ENCODE results near the gene A4GALT.
"Not testable (repeated sequence)": the region's sequence is repeated elsewhere in the genome, so short reads cannot be mapped to it uniquely, and the experiment has no call there.

Gene A4GALT

GRCh38 chr22:42679691-42680090 lies 41.0 kb downstream of the A4GALT start:
- no peak overlapping the region for H3K4me3 ChIP-seq (ENCODE audit: low read depth, low read length)
- no peak for DNase-seq (ENCODE audit: low read depth)
- TF ChIP-seq CTCF (conservative IDR thresholded peaks at IDR 0.05; ENCODE audit: low read depth, low read length): no peak

- no peak overlapping the region for H3K4me3 ChIP-seq (ENCODE audit: low read depth, low read length)
- DNase-seq (ENCODE audit: low read depth): no peak
- no peak for TF ChIP-seq CTCF (conservative IDR thresholded peaks at IDR 0.05; ENCODE audit: low read depth, low read length)
These were observed 41.8 kb downstream of the A4GALT start for GRCh38 chr22:42678894-42679293.

GRCh38 chr22:42677936-42678335 lies 42.7 kb downstream of the A4GALT start:
- not testable (repeated sequence) for DNase-seq (ENCODE audit: low read depth); H3K4me3 ChIP-seq (ENCODE audit: low read depth, low read length)

- DNase-seq (ENCODE audit: low read depth): no peak
- no peak for TF ChIP-seq CTCF (conservative IDR thresholded peaks at IDR 0.05; ENCODE audit: low read depth, low read length)
- no peak overlapping the region for H3K4me3 ChIP-seq (ENCODE audit: low read depth, low read length)
These were observed 44.5 kb downstream of the A4GALT start for GRCh38 chr22:42676059-42676607.

- no peak for TF ChIP-seq CTCF (conservative IDR thresholded peaks at IDR 0.05; ENCODE audit: low read depth, low read length)
- H3K4me3 ChIP-seq (ENCODE audit: low read depth, low read length): no peak overlapping the region
- peak; percentile 24 for DNase-seq (ENCODE audit: low read depth)
These were observed 46.7 kb downstream of the A4GALT start for GRCh38 chr22:42673898-42674401.

- not testable (repeated sequence) for DNase-seq (ENCODE audit: low read depth); H3K4me3 ChIP-seq (ENCODE audit: low read depth, low read length)
These were observed 47.6 kb downstream of the A4GALT start for GRCh38 chr22:42673071-42673470.

- peak; percentile 59 for DNase-seq (ENCODE audit: low read depth)
- H3K4me3 ChIP-seq (ENCODE audit: low read depth, low read length): no peak overlapping the region
- TF ChIP-seq CTCF (conservative IDR thresholded peaks at IDR 0.05; ENCODE audit: low read depth, low read length): no peak
These were observed 49.6 kb downstream of the A4GALT start for GRCh38 chr22:42670921-42671709.

- H3K4me3 ChIP-seq (ENCODE audit: low read depth, low read length): no peak overlapping the region
- DNase-seq (ENCODE audit: low read depth): no peak
- no peak for TF ChIP-seq CTCF (conservative IDR thresholded peaks at IDR 0.05; ENCODE audit: low read depth, low read length)
These were observed 50.6 kb downstream of the A4GALT start for GRCh38 chr22:42670046-42670445.

- H3K4me3 ChIP-seq (ENCODE audit: low read depth, low read length); DNase-seq (ENCODE audit: low read depth): not testable (repeated sequence)
These were observed 54.3 kb downstream of the A4GALT start for GRCh38 chr22:42666393-42666792.
